Measurements from ENCODE around the gene LRRC47. TPM values are rescaled to one million over a fixed set of nuclear protein-coding genes. Genes with fewer than 3 reads are reported as not detected.

The LRRC47 gene
- polyA plus RNA-seq, 1 donor from 2014 or later: 59.2 TPM

DNA sequence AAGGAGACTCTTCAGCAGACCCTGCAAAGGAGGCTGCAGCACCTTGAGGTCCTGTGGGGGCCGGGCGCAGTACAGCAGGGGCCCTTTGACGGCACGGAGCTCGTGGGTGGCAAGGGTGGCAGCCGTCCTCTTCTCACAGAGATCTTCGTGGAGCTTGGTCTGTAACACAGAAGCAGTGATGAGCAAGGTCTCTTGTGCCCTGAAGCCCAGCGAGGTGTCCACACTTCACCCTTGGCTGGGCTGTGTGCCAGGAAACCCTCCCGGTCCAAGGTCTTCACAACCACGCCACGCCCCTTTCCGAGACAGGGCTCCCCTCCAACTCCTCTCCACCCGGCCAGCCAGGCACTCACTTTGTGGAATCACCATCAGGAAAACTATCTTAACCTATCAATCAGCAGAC, 11.3 kb downstream of the LRRC47 start:
- H3K4me2 ChIP-seq (ENCODE audit: low read length): no peak overlapping the region
- H3K9ac ChIP-seq (ENCODE audit: low read length): no peak overlapping the region
- H3K36me3 ChIP-seq (ENCODE audit: insufficient read depth, low read length): no peaks in the 10 kb centered on the region
- no peak overlapping the region for H3K4me3 ChIP-seq (ENCODE audit: low read length)
- no peaks in the 10 kb centered on the region for H4K20me1 ChIP-seq (ENCODE audit: insufficient read depth)
- H3K27me3 ChIP-seq (ENCODE audit: insufficient read depth, low read depth, low read length): no peaks in the 10 kb centered on the region
- no peaks in the 10 kb centered on the region for H3K79me2 ChIP-seq (replicated peaks; ENCODE audit: insufficient read depth, low read length)
- no peak overlapping the region for H2AFZ ChIP-seq (ENCODE audit: low read depth, low read length)
- TF ChIP-seq EZH2 (IDR thresholded peaks at IDR 0.05; ENCODE audit: borderline replicate concordance, insufficient read depth, low read length, poor library complexity, severe bottlenecking) (no peak), TAF1 (IDR thresholded peaks at IDR 0.05; ENCODE audit: low read depth) (no peak), SMC3 (conservative IDR thresholded peaks at IDR 0.05; ENCODE audit: poor library complexity) (no peak), EP300 (conservative IDR thresholded peaks at IDR 0.05; ENCODE audit: poor library complexity, severe bottlenecking) (no peak), MXI1 (conservative IDR thresholded peaks at IDR 0.05; ENCODE audit: poor library complexity, severe bottlenecking) (no peak), POLR2AphosphoS5 (IDR thresholded peaks at IDR 0.05) (no peak), RAD21 (conservative IDR thresholded peaks at IDR 0.05) (no peak)
- TF ChIP-seq, protein P1, sequence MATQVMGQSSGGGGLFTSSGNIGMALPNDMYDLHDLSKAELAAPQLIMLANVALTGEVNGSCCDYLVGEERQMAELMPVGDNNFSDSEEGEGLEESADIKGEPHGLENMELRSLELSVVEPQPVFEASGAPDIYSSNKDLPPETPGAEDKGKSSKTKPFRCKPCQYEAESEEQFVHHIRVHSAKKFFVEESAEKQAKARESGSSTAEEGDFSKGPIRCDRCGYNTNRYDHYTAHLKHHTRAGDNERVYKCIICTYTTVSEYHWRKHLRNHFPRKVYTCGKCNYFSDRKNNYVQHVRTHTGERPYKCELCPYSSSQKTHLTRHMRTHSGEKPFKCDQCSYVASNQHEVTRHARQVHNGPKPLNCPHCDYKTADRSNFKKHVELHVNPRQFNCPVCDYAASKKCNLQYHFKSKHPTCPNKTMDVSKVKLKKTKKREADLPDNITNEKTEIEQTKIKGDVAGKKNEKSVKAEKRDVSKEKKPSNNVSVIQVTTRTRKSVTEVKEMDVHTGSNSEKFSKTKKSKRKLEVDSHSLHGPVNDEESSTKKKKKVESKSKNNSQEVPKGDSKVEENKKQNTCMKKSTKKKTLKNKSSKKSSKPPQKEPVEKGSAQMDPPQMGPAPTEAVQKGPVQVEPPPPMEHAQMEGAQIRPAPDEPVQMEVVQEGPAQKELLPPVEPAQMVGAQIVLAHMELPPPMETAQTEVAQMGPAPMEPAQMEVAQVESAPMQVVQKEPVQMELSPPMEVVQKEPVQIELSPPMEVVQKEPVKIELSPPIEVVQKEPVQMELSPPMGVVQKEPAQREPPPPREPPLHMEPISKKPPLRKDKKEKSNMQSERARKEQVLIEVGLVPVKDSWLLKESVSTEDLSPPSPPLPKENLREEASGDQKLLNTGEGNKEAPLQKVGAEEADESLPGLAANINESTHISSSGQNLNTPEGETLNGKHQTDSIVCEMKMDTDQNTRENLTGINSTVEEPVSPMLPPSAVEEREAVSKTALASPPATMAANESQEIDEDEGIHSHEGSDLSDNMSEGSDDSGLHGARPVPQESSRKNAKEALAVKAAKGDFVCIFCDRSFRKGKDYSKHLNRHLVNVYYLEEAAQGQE (IDR thresholded peaks at IDR 0.05; ENCODE audit: borderline replicate concordance): no peak
- TF ChIP-seq, protein P2, sequence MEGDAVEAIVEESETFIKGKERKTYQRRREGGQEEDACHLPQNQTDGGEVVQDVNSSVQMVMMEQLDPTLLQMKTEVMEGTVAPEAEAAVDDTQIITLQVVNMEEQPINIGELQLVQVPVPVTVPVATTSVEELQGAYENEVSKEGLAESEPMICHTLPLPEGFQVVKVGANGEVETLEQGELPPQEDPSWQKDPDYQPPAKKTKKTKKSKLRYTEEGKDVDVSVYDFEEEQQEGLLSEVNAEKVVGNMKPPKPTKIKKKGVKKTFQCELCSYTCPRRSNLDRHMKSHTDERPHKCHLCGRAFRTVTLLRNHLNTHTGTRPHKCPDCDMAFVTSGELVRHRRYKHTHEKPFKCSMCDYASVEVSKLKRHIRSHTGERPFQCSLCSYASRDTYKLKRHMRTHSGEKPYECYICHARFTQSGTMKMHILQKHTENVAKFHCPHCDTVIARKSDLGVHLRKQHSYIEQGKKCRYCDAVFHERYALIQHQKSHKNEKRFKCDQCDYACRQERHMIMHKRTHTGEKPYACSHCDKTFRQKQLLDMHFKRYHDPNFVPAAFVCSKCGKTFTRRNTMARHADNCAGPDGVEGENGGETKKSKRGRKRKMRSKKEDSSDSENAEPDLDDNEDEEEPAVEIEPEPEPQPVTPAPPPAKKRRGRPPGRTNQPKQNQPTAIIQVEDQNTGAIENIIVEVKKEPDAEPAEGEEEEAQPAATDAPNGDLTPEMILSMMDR (IDR thresholded peaks at IDR 0.05; ENCODE audit: poor library complexity, severe bottlenecking): no peak
- no peaks in the 10 kb centered on the region for H3K9me2 ChIP-seq (ENCODE audit: insufficient read depth, low read length)
- H3K9me3 ChIP-seq (ENCODE audit: low read length): no peaks in the 10 kb centered on the region
- no peaks in the 10 kb centered on the region for H3F3A ChIP-seq (ENCODE audit: insufficient read depth, low read length, poor library complexity, severe bottlenecking)
- no peak overlapping the region for H3K27ac ChIP-seq (ENCODE audit: low read length)

DNA sequence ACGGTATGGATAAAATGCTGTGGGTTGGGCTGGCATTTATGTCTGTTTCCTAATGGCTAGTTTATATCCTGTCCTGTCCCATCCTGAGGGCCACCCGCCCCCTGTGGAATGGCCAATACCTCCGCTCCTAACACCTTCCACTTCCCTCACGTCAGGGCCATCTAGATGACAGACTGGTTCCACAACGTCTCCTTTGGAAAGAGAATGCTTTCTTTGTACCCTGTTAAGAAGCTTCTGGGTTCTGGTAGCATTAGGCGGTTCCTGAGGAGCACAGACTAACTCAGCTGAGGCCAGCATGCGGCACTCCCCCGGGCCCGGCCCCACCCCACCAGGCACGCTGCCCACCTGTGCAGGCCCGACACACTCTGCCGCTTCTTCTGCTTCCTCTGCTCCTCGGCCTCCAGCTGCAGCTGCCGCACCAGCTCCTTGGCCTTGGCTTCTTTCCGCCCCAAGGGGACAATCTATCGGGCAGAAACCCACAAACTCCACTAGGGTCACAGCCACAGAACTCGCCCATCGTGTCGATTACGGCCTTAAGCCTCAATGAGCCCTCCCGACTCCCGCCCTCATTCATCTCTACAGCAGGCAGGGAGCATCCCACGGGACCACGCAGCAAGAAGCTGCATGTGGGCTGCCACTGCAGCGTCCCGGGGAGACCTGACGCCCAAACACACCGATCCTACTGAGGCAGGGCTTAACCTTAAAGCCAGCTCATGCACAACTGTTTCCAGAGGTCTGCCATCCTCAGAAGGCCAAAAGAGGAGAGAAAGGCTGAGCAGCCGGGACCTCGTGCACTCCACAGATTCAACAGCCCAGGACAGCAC, 12.4 kb downstream of the LRRC47 start:
- no peaks in the 10 kb centered on the region for H3K9me2 ChIP-seq (ENCODE audit: insufficient read depth, low read length)
- H3K9ac ChIP-seq (ENCODE audit: low read length): no peak overlapping the region
- H3K36me3 ChIP-seq (ENCODE audit: insufficient read depth, low read length): no peaks in the 10 kb centered on the region
- TF ChIP-seq RAD21 (conservative IDR thresholded peaks at IDR 0.05) (no peak), TAF1 (IDR thresholded peaks at IDR 0.05; ENCODE audit: low read depth) (no peak), EP300 (conservative IDR thresholded peaks at IDR 0.05; ENCODE audit: poor library complexity, severe bottlenecking) (no peak), SMC3 (conservative IDR thresholded peaks at IDR 0.05; ENCODE audit: poor library complexity) (no peak), POLR2AphosphoS5 (IDR thresholded peaks at IDR 0.05) (no peak), MXI1 (conservative IDR thresholded peaks at IDR 0.05; ENCODE audit: poor library complexity, severe bottlenecking) (no peak), EZH2 (IDR thresholded peaks at IDR 0.05; ENCODE audit: borderline replicate concordance, insufficient read depth, low read length, poor library complexity, severe bottlenecking) (no peak)
- TF ChIP-seq, protein P1 (IDR thresholded peaks at IDR 0.05; ENCODE audit: borderline replicate concordance): no peak
- TF ChIP-seq, protein P2 (IDR thresholded peaks at IDR 0.05; ENCODE audit: poor library complexity, severe bottlenecking): no peak
- no peak overlapping the region for H2AFZ ChIP-seq (ENCODE audit: low read depth, low read length)
- no peaks in the 10 kb centered on the region for H3K27me3 ChIP-seq (ENCODE audit: insufficient read depth, low read depth, low read length)
- no peak overlapping the region for H3K4me2 ChIP-seq (ENCODE audit: low read length)
- H3K27ac ChIP-seq (ENCODE audit: low read length): no peak overlapping the region
- H4K20me1 ChIP-seq (ENCODE audit: insufficient read depth): no peaks in the 10 kb centered on the region
- H3K79me2 ChIP-seq (replicated peaks; ENCODE audit: insufficient read depth, low read length): no peaks in the 10 kb centered on the region
- H3F3A ChIP-seq (ENCODE audit: insufficient read depth, low read length, poor library complexity, severe bottlenecking): no peaks in the 10 kb centered on the region
- H3K9me3 ChIP-seq (ENCODE audit: low read length): no peaks in the 10 kb centered on the region
- no peak overlapping the region for H3K4me3 ChIP-seq (ENCODE audit: low read length)

Data from neural cell (in vitro differentiated cells).